ENCODE data around the gene RAB38.

RAB38 gene

GRCh38 chr11:88068848-88069554 lies 106.2 kb downstream of the RAB38 start:
- TF ChIP-seq NFIC (IDR thresholded peaks at IDR 0.05) (no peak), TAF1 (IDR thresholded peaks at IDR 0.05; ENCODE audit: low read depth) (no peak), TEAD4 (IDR thresholded peaks at IDR 0.05) (no peak)

- TF ChIP-seq YY1 (IDR thresholded peaks at IDR 0.05; ENCODE audit: low read depth) (no peak), REST (IDR thresholded peaks at IDR 0.05; ENCODE audit: low read depth) (no peak), FOXM1 (IDR thresholded peaks at IDR 0.05; ENCODE audit: borderline replicate concordance, low read depth) (no peak), USF1 (IDR thresholded peaks at IDR 0.05) (no peak), NFIC (IDR thresholded peaks at IDR 0.05) (no peak), EP300 (IDR thresholded peaks at IDR 0.05; ENCODE audit: borderline replicate concordance) (no peak), TEAD4 (IDR thresholded peaks at IDR 0.05) (no peak)
Measured at GRCh38 chr11:88066090-88066489, 109.2 kb downstream of the RAB38 start.

GRCh38 chr11:88064097-88064705 lies 111.0 kb downstream of the RAB38 start:
- TF ChIP-seq TEAD4 (IDR thresholded peaks at IDR 0.05) (no peak), ZBTB7A (IDR thresholded peaks at IDR 0.05; ENCODE audit: low read depth) (no peak), NFIC (IDR thresholded peaks at IDR 0.05) (no peak), CEBPB (IDR thresholded peaks at IDR 0.05) (no peak), REST (IDR thresholded peaks at IDR 0.05; ENCODE audit: low read depth) (no peak), CREB1 (IDR thresholded peaks at IDR 0.05; ENCODE audit: low read depth) (no peak), TCF12 (IDR thresholded peaks at IDR 0.05; ENCODE audit: low read depth) (no peak), RAD21 (IDR thresholded peaks at IDR 0.05; ENCODE audit: low read depth) (no peak), USF1 (IDR thresholded peaks at IDR 0.05) (no peak), YY1 (IDR thresholded peaks at IDR 0.05; ENCODE audit: low read depth) (no peak), FOXM1 (IDR thresholded peaks at IDR 0.05; ENCODE audit: borderline replicate concordance, low read depth) (no peak), MAX (IDR thresholded peaks at IDR 0.05) (no peak), TAF1 (IDR thresholded peaks at IDR 0.05; ENCODE audit: low read depth) (no peak), EP300 (IDR thresholded peaks at IDR 0.05; ENCODE audit: borderline replicate concordance) (no peak), EGR1 (IDR thresholded peaks at IDR 0.05) (no peak)

Data from Ishikawa (cell line).